ENCODE data around the gene PRDM16.

Gene PRDM16

GRCh38 chr1:3292051-3292722 lies 223.2 kb downstream of the PRDM16 start:
- ATAC-seq (ENCODE audit: insufficient read depth, low read depth) = no peak
- no peak for DNase-seq
- Histone ChIP-seq H3K27ac (ENCODE audit: low read length) (no peak overlapping the region), H4K20me1 (ENCODE audit: insufficient read depth, low read length) (peaks cover 9% of the 10 kb centered on the region), H3K36me3 (ENCODE audit: insufficient read depth, low read length) (no peaks in the 10 kb centered on the region), H3K4me3 (ENCODE audit: low read depth in 1 of 2, low read length in 2 of 2) (no peak overlapping the region), H3K9ac (ENCODE audit: low read depth, low read length) (no peak overlapping the region), H3K4me2 (ENCODE audit: insufficient read depth, low read length) (no peak overlapping the region), H3K79me2 (ENCODE audit: insufficient read depth, low read length) (no peaks in the 10 kb centered on the region), H3K4me1 (ENCODE audit: insufficient read depth, low read length) (no peaks in the 10 kb centered on the region), H3K9me3 (ENCODE audit: insufficient read depth, low read length, severe bottlenecking) (no peaks in the 10 kb centered on the region), H3K27me3 (ENCODE audit: insufficient read depth, low read length, poor library complexity) (no peaks in the 10 kb centered on the region), H2AFZ (ENCODE audit: low read depth, low read length) (no peak overlapping the region)
- no peak for TF ChIP-seq CTCF (IDR thresholded peaks at IDR 0.05; ENCODE audit: borderline replicate concordance, extremely low read depth, low read length, poor library complexity, severe bottlenecking)
- no peak for TF ChIP-seq EZH2 (IDR thresholded peaks at IDR 0.05; ENCODE audit: borderline replicate concordance, low read depth, low read length, severe bottlenecking)

- H4K20me1 ChIP-seq (ENCODE audit: insufficient read depth, low read length) = peaks cover 8% of the 10 kb centered on the region
- ATAC-seq (ENCODE audit: insufficient read depth, low read depth) (no peak), DNase-seq (no peak)
- no peak overlapping the region for H3K27ac ChIP-seq (ENCODE audit: low read length)
- no peaks in the 10 kb centered on the region for H3K27me3 ChIP-seq (ENCODE audit: insufficient read depth, low read length, poor library complexity)
- no peak overlapping the region for H2AFZ ChIP-seq (ENCODE audit: low read depth, low read length)
- no peak for TF ChIP-seq EZH2 (IDR thresholded peaks at IDR 0.05; ENCODE audit: borderline replicate concordance, low read depth, low read length, severe bottlenecking)
- H3K9me3 ChIP-seq (ENCODE audit: insufficient read depth, low read length, severe bottlenecking) = no peaks in the 10 kb centered on the region
- H3K4me2 ChIP-seq (ENCODE audit: insufficient read depth, low read length) = no peak overlapping the region
- H3K4me3 ChIP-seq (ENCODE audit: low read depth in 1 of 2, low read length in 2 of 2) = no peak overlapping the region
- no peak overlapping the region for H3K9ac ChIP-seq (ENCODE audit: low read depth, low read length)
- H3K4me1 ChIP-seq (ENCODE audit: insufficient read depth, low read length) = no peaks in the 10 kb centered on the region
- H3K79me2 ChIP-seq (ENCODE audit: insufficient read depth, low read length) = no peaks in the 10 kb centered on the region
- H3K36me3 ChIP-seq (ENCODE audit: insufficient read depth, low read length) = no peaks in the 10 kb centered on the region
Observed at GRCh38 chr1:3292868-3293562, 224.0 kb downstream of the PRDM16 start.

- Histone ChIP-seq H3K27ac (ENCODE audit: low read length) (no peak overlapping the region), H2AFZ (ENCODE audit: low read depth, low read length) (no peak overlapping the region), H3K4me2 (ENCODE audit: insufficient read depth, low read length) (no peak overlapping the region), H3K27me3 (ENCODE audit: insufficient read depth, low read length, poor library complexity) (no peaks in the 10 kb centered on the region), H3K79me2 (ENCODE audit: insufficient read depth, low read length) (no peaks in the 10 kb centered on the region), H3K9ac (ENCODE audit: low read depth, low read length) (no peak overlapping the region), H3K4me3 (ENCODE audit: low read depth in 1 of 2, low read length in 2 of 2) (no peak overlapping the region), H4K20me1 (ENCODE audit: insufficient read depth, low read length) (peaks cover 5% of the 10 kb centered on the region), H3K4me1 (ENCODE audit: insufficient read depth, low read length) (no peaks in the 10 kb centered on the region), H3K9me3 (ENCODE audit: insufficient read depth, low read length, severe bottlenecking) (no peaks in the 10 kb centered on the region), H3K36me3 (ENCODE audit: insufficient read depth, low read length) (no peaks in the 10 kb centered on the region)
- ATAC-seq (ENCODE audit: insufficient read depth, low read depth) = no peak
- TF ChIP-seq EZH2 (IDR thresholded peaks at IDR 0.05; ENCODE audit: borderline replicate concordance, low read depth, low read length, severe bottlenecking) (no peak), CTCF (IDR thresholded peaks at IDR 0.05; ENCODE audit: borderline replicate concordance, extremely low read depth, low read length, poor library complexity, severe bottlenecking) (no peak)
- DNase-seq = no peak
Observed at GRCh38 chr1:3293563-3294080, 224.6 kb downstream of the PRDM16 start.

- H3K4me1 ChIP-seq (ENCODE audit: insufficient read depth, low read length) = no peaks in the 10 kb centered on the region
- no peak overlapping the region for H3K4me2 ChIP-seq (ENCODE audit: insufficient read depth, low read length)
- ATAC-seq (ENCODE audit: insufficient read depth, low read depth) = no peak
- no peaks in the 10 kb centered on the region for H3K9me3 ChIP-seq (ENCODE audit: insufficient read depth, low read length, severe bottlenecking)
- no peak overlapping the region for H3K9ac ChIP-seq (ENCODE audit: low read depth, low read length)
- H2AFZ ChIP-seq (ENCODE audit: low read depth, low read length) = no peak overlapping the region
- H3K27ac ChIP-seq (ENCODE audit: low read length) = no peak overlapping the region
- peaks cover 5% of the 10 kb centered on the region for H4K20me1 ChIP-seq (ENCODE audit: insufficient read depth, low read length)
- TF ChIP-seq CTCF (IDR thresholded peaks at IDR 0.05; ENCODE audit: borderline replicate concordance, extremely low read depth, low read length, poor library complexity, severe bottlenecking) (no peak), EZH2 (IDR thresholded peaks at IDR 0.05; ENCODE audit: borderline replicate concordance, low read depth, low read length, severe bottlenecking) (no peak)
- no peak for DNase-seq
- no peak overlapping the region for H3K4me3 ChIP-seq (ENCODE audit: low read depth in 1 of 2, low read length in 2 of 2)
- no peaks in the 10 kb centered on the region for H3K27me3 ChIP-seq (ENCODE audit: insufficient read depth, low read length, poor library complexity)
- H3K79me2 ChIP-seq (ENCODE audit: insufficient read depth, low read length) = no peaks in the 10 kb centered on the region
- no peaks in the 10 kb centered on the region for H3K36me3 ChIP-seq (ENCODE audit: insufficient read depth, low read length)
Observed at GRCh38 chr1:3294450-3294849, 225.4 kb downstream of the PRDM16 start.
